ENCODE data around the gene UNC13A.

UNC13A gene

GRCh38 chr19:17681505-17682125 lies 6.5 kb downstream of the UNC13A start:
- TF ChIP-seq, protein P1, sequence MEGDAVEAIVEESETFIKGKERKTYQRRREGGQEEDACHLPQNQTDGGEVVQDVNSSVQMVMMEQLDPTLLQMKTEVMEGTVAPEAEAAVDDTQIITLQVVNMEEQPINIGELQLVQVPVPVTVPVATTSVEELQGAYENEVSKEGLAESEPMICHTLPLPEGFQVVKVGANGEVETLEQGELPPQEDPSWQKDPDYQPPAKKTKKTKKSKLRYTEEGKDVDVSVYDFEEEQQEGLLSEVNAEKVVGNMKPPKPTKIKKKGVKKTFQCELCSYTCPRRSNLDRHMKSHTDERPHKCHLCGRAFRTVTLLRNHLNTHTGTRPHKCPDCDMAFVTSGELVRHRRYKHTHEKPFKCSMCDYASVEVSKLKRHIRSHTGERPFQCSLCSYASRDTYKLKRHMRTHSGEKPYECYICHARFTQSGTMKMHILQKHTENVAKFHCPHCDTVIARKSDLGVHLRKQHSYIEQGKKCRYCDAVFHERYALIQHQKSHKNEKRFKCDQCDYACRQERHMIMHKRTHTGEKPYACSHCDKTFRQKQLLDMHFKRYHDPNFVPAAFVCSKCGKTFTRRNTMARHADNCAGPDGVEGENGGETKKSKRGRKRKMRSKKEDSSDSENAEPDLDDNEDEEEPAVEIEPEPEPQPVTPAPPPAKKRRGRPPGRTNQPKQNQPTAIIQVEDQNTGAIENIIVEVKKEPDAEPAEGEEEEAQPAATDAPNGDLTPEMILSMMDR (IDR thresholded peaks at IDR 0.05; ENCODE audit: low read depth, low read length) = no peak
- H3K4me3 ChIP-seq (ENCODE audit: low read depth, low read length) = no peak overlapping the region

DNA sequence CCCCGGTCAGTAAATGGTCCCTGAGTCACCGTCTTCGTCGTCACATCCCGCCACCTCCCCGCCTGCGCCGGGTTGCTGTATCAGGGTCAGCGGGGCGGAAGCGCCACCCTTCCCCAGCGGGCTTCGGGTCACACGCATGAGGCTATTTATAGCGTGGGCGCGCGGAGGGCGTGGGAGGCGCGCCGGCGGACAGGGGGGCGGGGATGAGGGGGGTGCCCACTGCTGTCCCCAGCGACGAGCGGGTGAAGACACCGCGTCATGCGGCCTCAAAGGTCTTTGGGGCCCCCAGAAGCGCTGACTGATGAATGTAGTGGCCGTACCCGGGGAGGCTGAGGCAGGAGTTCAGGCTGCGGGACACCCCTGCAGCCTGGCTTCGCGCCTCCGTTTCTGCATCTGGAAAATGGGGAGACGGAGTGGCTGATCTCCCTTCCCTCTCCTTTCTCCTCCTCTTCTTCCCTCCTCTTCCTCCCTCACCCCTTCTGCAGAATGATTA lies 7.9 kb downstream of the UNC13A start:
- TF ChIP-seq, protein P1 (IDR thresholded peaks at IDR 0.05; ENCODE audit: low read depth, low read length) = no peak
- peak overlapping the region; percentile 17 for H3K4me3 ChIP-seq (ENCODE audit: low read depth, low read length)

DNA sequence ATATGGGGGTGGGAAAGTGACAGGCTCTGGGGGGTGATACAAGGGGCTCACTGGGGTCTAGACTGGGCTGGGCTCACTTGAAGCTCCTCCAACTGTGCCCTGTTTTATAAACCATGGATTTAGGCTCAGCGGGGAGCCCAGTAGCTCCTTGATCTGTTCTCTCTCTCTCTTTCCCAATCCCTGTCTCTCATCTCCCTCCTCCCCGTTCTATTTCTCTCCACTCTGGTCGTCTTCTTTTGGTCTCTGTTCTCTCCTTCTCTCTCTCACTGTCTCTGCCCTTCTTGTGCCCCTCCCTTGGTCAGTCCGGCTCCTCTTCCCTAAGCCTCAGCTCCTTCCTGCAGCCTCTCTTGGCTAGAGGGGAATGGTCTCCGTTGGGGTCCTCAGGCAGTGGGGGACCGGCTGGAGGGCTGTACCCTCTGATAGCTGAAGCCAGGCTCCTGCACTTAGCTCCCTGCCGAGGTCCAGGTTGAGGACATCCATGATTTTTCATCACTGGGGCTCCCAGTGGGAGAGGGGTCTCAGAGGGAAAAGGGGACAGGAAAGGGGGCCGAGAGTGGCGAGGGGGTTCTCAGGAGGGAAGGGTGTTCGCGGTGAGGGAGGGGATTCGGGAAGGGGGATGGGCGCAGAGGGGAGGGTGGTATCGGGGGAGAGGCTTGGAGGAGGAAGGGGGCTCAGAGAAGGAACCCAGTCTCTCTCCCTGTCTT lies 8.5 kb downstream of the UNC13A start:
- peak overlapping the region; percentile 17; the same call in 1 of the 2 replicates for H3K4me3 ChIP-seq (ENCODE audit: low read depth, low read length)
- TF ChIP-seq, protein P1 (IDR thresholded peaks at IDR 0.05; ENCODE audit: low read depth, low read length) = no peak

GRCh38 chr19:17678836-17679235 lies 9.3 kb downstream of the UNC13A start:
- no peak overlapping the region for H3K4me3 ChIP-seq (ENCODE audit: low read depth, low read length)
- TF ChIP-seq, protein P1 (IDR thresholded peaks at IDR 0.05; ENCODE audit: low read depth, low read length) = no peak

DNA sequence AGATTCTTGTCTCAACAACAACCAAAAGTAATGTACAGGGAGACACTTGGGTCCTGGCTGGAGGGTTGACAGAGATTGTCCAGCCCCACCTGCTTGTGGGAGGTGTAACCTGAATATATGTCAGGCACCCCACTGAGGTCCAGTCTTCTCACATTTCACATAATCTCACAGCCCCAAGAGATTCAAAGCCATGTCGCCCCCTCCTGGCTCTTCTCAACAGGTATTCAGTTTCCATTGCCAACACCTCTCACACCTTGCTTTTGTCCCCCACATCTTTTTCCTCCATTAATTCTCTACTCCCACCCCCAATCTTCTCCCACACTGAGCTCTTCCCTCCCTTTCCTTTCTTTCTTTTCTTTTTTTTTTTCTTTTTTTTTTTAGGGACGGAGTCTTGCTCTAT lies 11.2 kb downstream of the UNC13A start:
- TF ChIP-seq, protein P1 (IDR thresholded peaks at IDR 0.05; ENCODE audit: low read depth, low read length) = no peak
- no peak overlapping the region for H3K4me3 ChIP-seq (ENCODE audit: low read depth, low read length)

DNA sequence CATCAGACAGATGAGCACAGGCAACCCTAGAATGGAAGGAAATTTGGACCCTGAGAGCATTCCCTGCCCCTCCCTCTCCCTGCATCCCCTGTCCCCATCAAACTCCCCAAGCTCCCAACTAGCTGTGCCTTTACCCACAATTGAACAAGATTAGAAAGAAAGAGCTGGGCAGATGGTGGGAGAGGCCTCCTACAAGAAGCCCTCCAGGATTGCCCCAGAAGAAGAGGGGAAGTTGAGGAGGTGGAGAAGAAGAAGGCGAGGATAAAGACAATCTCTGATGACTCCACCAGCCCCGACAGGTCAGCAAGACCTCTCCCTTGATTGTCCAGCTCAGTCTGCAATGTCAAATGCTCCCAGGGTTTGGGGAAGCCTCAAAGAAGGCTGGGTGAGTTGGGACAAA lies 11.9 kb downstream of the UNC13A start:
- TF ChIP-seq, protein P1 (IDR thresholded peaks at IDR 0.05; ENCODE audit: low read depth, low read length) = no peak
- H3K4me3 ChIP-seq (ENCODE audit: low read depth, low read length) = no peak overlapping the region

Measured in WI38 (cell line).